HepG2 (cell line): ENCODE results near the gene CPNE5. TPM values are rescaled to one million over a fixed set of nuclear protein-coding genes. Genes with fewer than 3 reads are reported as not detected.

Experiments used
- CREM ChIP-seq, 2 experiments: sonication (generic) in 1 of 2; formaldehyde crosslinking in 1 of 2; IDR thresholded peaks; 2 replicates each; pipeline versions ENCODE4 v1.4.0 to v1.6.1; 2016 to 2020; ENCODE audit warnings: antibody characterized with exemption in 1 of 2, mild to moderate bottlenecking in 1 of 2, missing genetic modification reagents in 1 of 2
- E2F2 ChIP-seq: sonication (generic); formaldehyde crosslinking; IDR thresholded peaks from 2 replicates; pipeline ENCODE4 v1.4.0; 2020; ENCODE audit warnings: missing genetic modification reagents, borderline replicate concordance
- KLF9 ChIP-seq: IDR thresholded peaks from 2 replicates; pipeline ENCODE4 v1.6.1; 2016; ENCODE audit warnings: low read depth
- MAFF ChIP-seq: IDR thresholded peaks from 2 replicates; pipeline ENCODE4 v1.6.1; 2011; ENCODE audit warnings: low read depth, low read length, improper control_type of control experiment
- MLLT10 ChIP-seq: sonication (generic); formaldehyde crosslinking; IDR thresholded peaks from 2 replicates; pipeline ENCODE4 v1.4.0; 2020; ENCODE audit warnings: missing genetic modification reagents
- NFYC ChIP-seq: IDR thresholded peaks from 2 replicates; pipeline ENCODE4 v1.6.1; 2016; ENCODE audit warnings: missing genetic modification reagents, missing compliant biosample characterization
- PATZ1 ChIP-seq: sonication (generic); formaldehyde crosslinking; IDR thresholded peaks from 2 replicates; pipeline ENCODE4 v1.4.0; 2020; ENCODE audit warnings: missing genetic modification reagents
- PITX1 ChIP-seq: sonication (generic); formaldehyde crosslinking; IDR thresholded peaks from 2 replicates; pipeline ENCODE4 v1.5.1; 2020; ENCODE audit warnings: mild to moderate bottlenecking, missing genetic modification reagents
- RFXANK ChIP-seq: IDR thresholded peaks from 2 replicates; pipeline ENCODE4 v1.6.1; 2016
- TEAD3 ChIP-seq: optimal IDR thresholded peaks from 2 replicates; pipeline ENCODE3; 2016; ENCODE audit warnings: borderline replicate concordance
- TOPORS ChIP-seq: sonication (generic); formaldehyde crosslinking; IDR thresholded peaks from 2 replicates; pipeline ENCODE4 v1.8.0; 2023; ENCODE audit warnings: mild to moderate bottlenecking, missing genetic modification reagents
- ZBTB3 ChIP-seq: sonication (generic); formaldehyde crosslinking; IDR thresholded peaks from 2 replicates; pipeline ENCODE4 v1.4.0; 2020; ENCODE audit warnings: low read depth, mild to moderate bottlenecking, moderate library complexity, missing genetic modification reagents, borderline replicate concordance
- ZKSCAN8 ChIP-seq: IDR thresholded peaks from 2 replicates; pipeline ENCODE4 v1.6.1; 2016; ENCODE audit warnings: borderline replicate concordance, missing genetic modification reagents, missing compliant biosample characterization
- ZNF276 ChIP-seq: sonication (generic); formaldehyde crosslinking; IDR thresholded peaks from 2 replicates; pipeline ENCODE4 v1.4.0; 2020; ENCODE audit warnings: mild to moderate bottlenecking, low read depth, missing genetic modification reagents
- ZNF577 ChIP-seq: sonication (generic); formaldehyde crosslinking; IDR thresholded peaks from 2 replicates; pipeline ENCODE4 v1.4.0; 2020; ENCODE audit warnings: mild to moderate bottlenecking, low read depth, missing genetic modification reagents, borderline replicate concordance
- ZNF724P ChIP-seq: sonication (generic); formaldehyde crosslinking; IDR thresholded peaks from 2 replicates; pipeline ENCODE4 v1.8.0; 2022; ENCODE audit warnings: missing genetic modification reagents, borderline replicate concordance
- ZNF747 ChIP-seq: sonication (generic); formaldehyde crosslinking; IDR thresholded peaks from 2 replicates; pipeline ENCODE4 v1.8.1; 2023; ENCODE audit warnings: missing genetic modification reagents, mild to moderate bottlenecking, borderline replicate concordance
- ZNF777 ChIP-seq: sonication (generic); formaldehyde crosslinking; IDR thresholded peaks from 2 replicates; pipeline ENCODE4 v1.4.0; 2020; ENCODE audit warnings: missing genetic modification reagents
- ZNF792 ChIP-seq: IDR thresholded peaks from 2 replicates; pipeline ENCODE4 v1.6.1; 2016
- polyA plus RNA-seq, 8 experiments: library from polyadenylated mRNA; depleted of rRNA in 3 of 8; stranded (reverse) in 7 of 8; unstranded in 1 of 8; fragments of >200 nt; fragmentation: Illumina TruSeq in 4 of 8; extraction: Trizol in 4 of 8; gene quantifications; 2 replicates each; pipeline versions ENCODE4 v1.2.1 to v1.2.3, GENCODE V29; 2011 to 2016; ENCODE audit warnings: low read depth in 4 of 8, missing spikeins in 1 of 8, mixed read lengths in 1 of 8; ENCODE audit not compliant: insufficient read depth in 1 of 8
- total RNA-seq, 5 experiments: library from RNA; depleted of rRNA; stranded (reverse); fragments of >200 nt; fragmentation: Illumina TruSeq; extraction: Trizol; gene quantifications; 2 replicates each; pipeline ENCODE4 v1.2.3, GENCODE V29; 2016; ENCODE audit warnings: low read depth in 1 of 5
- TF ChIP-seq, protein P1 (sequence below): sonication (generic); formaldehyde crosslinking; IDR thresholded peaks from 2 replicates; pipeline ENCODE4 v1.5.1; 2020; ENCODE audit warnings: mild to moderate bottlenecking, missing genetic modification reagents, moderate library complexity

Gene CPNE5
- total and polyA plus RNA-seq, 2 of the 13 experiments (the other 11 are each of a cell fraction or from before 2014, with no cell fraction given), result 0.16 TPM; not detected in 1

GRCh38 chr6:36820700-36821580 is 18.3 kb downstream of the CPNE5 start (continued):
- TF ChIP-seq E2F2 (CRISPR knock-in tag) (no peak), RFXANK (CRISPR knock-in tag) (0 out of 2 replicates have a peak, but pooled peaks have one; percentile 1), ZKSCAN8 (CRISPR knock-in tag) (no peak), PATZ1 (peak; percentile 56), ZBTB3 (0 out of 2 replicates have a peak, but pooled peaks have one; percentile 35), ZNF724P (CRISPR knock-in tag) (no peak), PITX1 (CRISPR knock-in tag) (no peak; the same call in 1 of the 2 replicates), TOPORS (CRISPR knock-in tag) (no peak), ZNF276 (CRISPR knock-in tag) (0 out of 2 replicates have a peak, but pooled peaks have one; percentile 6), CREM (IDR thresholded peaks at IDR 0.05) (no peak), CREM (CRISPR knock-in tag; IDR thresholded peaks at IDR 0.05) (no peak), ZNF747 (no peak), KLF9 (no peak), MLLT10 (CRISPR knock-in tag) (no peak), ZNF777 (CRISPR knock-in tag) (no peak), TEAD3 (CRISPR knock-in tag) (peak; percentile 53), ZNF577 (CRISPR knock-in tag) (no peak), ZNF792 (CRISPR knock-in tag) (0 out of 2 replicates have a peak, but pooled peaks have one; percentile 9), MAFF (no peak), NFYC (CRISPR knock-in tag) (no peak)
- TF ChIP-seq, protein P1, sequence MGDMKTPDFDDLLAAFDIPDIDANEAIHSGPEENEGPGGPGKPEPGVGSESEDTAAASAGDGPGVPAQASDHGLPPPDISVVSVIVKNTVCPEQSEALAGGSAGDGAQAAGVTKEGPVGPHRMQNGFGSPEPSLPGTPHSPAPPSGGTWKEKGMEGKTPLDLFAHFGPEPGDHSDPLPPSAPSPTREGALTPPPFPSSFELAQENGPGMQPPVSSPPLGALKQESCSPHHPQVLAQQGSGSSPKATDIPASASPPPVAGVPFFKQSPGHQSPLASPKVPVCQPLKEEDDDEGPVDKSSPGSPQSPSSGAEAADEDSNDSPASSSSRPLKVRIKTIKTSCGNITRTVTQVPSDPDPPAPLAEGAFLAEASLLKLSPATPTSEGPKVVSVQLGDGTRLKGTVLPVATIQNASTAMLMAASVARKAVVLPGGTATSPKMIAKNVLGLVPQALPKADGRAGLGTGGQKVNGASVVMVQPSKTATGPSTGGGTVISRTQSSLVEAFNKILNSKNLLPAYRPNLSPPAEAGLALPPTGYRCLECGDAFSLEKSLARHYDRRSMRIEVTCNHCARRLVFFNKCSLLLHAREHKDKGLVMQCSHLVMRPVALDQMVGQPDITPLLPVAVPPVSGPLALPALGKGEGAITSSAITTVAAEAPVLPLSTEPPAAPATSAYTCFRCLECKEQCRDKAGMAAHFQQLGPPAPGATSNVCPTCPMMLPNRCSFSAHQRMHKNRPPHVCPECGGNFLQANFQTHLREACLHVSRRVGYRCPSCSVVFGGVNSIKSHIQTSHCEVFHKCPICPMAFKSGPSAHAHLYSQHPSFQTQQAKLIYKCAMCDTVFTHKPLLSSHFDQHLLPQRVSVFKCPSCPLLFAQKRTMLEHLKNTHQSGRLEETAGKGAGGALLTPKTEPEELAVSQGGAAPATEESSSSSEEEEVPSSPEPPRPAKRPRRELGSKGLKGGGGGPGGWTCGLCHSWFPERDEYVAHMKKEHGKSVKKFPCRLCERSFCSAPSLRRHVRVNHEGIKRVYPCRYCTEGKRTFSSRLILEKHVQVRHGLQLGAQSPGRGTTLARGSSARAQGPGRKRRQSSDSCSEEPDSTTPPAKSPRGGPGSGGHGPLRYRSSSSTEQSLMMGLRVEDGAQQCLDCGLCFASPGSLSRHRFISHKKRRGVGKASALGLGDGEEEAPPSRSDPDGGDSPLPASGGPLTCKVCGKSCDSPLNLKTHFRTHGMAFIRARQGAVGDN (CRISPR knock-in tag), result peak; percentile 48
